IPS DF 6.9 (cell line): ENCODE data around the gene ERVV-1.
"Not testable (repeated sequence)": the region's sequence is repeated elsewhere in the genome, so short reads cannot be mapped to it uniquely, and the experiment has no call there.

Experiments used
- DNase-seq: peaks from one replicate; pipeline ENCODE4 v3.0.0-alpha.2; 2013; ENCODE audit warnings: low read depth, low spot score
- H3K27ac ChIP-seq: one replicate; pipeline ENCODE4 v1.5.1; 2013; ENCODE audit warnings: low read length, control low read depth
- H3K27me3 ChIP-seq: 2 replicates; pipeline ENCODE4 v1.6.1; 2013; ENCODE audit warnings: mild to moderate bottlenecking, low read length; ENCODE audit not compliant: control insufficient read depth, insufficient read depth
- H3K36me3 ChIP-seq: 2 replicates; pipeline ENCODE4 v1.6.1; 2013; ENCODE audit warnings: low read length; ENCODE audit not compliant: control insufficient read depth, insufficient read depth
- H3K4me1 ChIP-seq: 2 replicates; pipeline ENCODE4 v1.6.1; 2013; ENCODE audit warnings: low read length; ENCODE audit not compliant: control insufficient read depth, insufficient read depth
- H3K4me3 ChIP-seq: 2 replicates; pipeline ENCODE4 v1.5.1; 2013; ENCODE audit warnings: mild to moderate bottlenecking, low read length
- H3K9me3 ChIP-seq: 2 replicates; pipeline ENCODE4 v1.6.1; 2013; ENCODE audit warnings: low read length, inconsistent platforms; ENCODE audit not compliant: control insufficient read depth, insufficient read depth
- WGBS: extraction: QIAGEN DNeasy Blood & Tissue Kit; methylation state at CpG from one replicate; pipeline ENCODE4 v1.1.7; 2013; ENCODE audit warnings: mixed read lengths, missing lambda C conversion rate; ENCODE audit not compliant: insufficient read length, insufficient coverage; 5-methylcytosine and 5-hydroxymethylcytosine counted together

The ERVV-1 gene, protein sequence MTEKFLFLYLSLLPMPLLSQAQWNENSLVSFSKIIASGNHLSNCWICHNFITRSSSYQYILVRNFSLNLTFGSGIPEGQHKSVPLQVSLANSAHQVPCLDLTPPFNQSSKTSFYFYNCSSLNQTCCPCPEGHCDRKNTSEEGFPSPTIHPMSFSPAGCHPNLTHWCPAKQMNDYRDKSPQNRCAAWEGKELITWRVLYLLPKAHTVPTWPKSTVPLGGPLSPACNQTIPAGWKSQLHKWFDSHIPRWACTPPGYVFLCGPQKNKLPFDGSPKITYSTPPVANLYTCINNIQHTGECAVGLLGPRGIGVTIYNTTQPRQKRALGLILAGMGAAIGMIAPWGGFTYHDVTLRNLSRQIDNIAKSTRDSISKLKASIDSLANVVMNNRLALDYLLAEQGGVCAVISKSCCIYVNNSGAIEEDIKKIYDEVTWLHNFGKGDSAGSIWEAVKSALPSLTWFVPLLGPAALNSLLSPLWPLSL

DNA sequence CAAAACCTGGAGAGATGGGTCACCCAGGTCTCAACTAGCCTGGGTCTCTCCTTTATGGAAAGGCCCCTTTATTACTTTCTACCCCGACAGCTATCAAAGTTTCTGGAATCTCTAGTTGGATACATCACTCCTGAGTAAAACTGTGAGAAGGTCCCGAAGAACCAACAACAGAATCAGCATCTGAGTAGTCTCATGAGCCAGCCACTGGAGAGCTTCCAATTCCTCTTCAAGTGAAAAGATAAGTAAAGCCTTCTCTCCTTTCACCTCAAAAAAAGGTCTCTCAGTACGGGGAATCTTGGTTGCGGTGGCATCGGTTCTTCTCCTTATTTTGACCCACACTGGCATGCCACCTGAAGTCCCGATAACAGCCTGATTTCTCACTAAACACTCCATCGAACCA is at the start of gene ERVV-1:
Gene ERVV-1 (plus strand): TSS at position 301 of the 400 bp plus-strand sequence. CDS start 170 bp downstream, outside the sequence.
- Histone ChIP-seq H3K27ac (no peak within 1 kb of the TSS), H3K27me3 (no peaks in the 10 kb centered on the region), H3K9me3 (no peaks in the 10 kb centered on the region), H3K36me3 (no peaks in the 10 kb centered on the region), H3K4me3 (no peak within 1 kb of the TSS), H3K4me1 (peaks cover 2% of the 10 kb centered on the region; the same call in 1 of the 2 replicates)
- DNase-seq: no peak
- no CpG with 5 or more reads among the region's 7 CpGs for WGBS

DNA sequence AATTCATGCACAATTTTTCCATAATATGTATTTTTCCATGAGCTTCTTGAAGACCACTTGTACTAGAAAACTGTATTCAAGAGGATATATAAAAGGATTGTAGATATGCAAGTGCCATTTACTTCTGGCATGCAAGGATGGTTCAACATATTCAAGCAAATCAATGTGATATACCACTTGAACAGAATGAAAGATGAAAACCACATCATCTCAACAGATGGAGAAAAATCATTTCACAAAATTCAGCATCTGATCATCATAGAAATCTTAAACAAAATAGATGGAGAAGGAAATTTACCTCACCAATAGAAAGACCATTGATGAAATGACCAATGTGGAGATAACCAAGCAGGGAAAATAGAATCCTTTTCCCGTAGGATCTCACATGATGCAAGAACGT is 45.9 kb upstream of the ERVV-1 start:
- H3K36me3 ChIP-seq: no peaks in the 10 kb centered on the region
- no CpG with 5 or more reads among the region's 2 CpGs for WGBS
- no peak overlapping the region for H3K4me3 ChIP-seq

DNA sequence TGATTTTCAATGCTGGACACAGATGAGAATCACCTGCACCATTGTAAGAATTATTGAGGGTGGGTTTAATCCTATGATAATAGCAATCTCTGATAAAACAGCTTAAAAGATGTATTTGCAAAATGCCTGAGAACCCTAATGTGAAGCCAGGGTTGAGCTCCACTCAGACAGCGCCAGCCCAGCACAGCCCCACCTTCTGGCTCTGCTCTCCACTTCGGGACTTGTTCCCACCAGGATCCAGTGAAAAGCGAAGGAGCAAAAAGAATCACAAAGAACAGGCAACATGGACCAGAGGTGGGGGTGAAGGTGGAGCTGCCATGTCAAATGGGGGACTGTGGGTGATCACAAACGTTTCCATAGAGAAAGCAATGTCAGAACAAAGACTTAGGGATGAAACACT is 32.4 kb upstream of the ERVV-1 start:
- no peaks in the 10 kb centered on the region for H3K9me3 ChIP-seq
- H3K27ac ChIP-seq: no peak overlapping the region
- no peaks in the 10 kb centered on the region for H3K36me3 ChIP-seq
- no peaks in the 10 kb centered on the region for H3K4me1 ChIP-seq
- no peak for DNase-seq
- no peaks in the 10 kb centered on the region for H3K27me3 ChIP-seq
- no CpG with 5 or more reads among the region's 4 CpGs for WGBS
- no peak overlapping the region for H3K4me3 ChIP-seq

More for the DNA sequence above, 45.9 kb upstream of the ERVV-1 start:
- Histone ChIP-seq H3K27me3 (no peaks in the 10 kb centered on the region), H3K4me1 (no peaks in the 10 kb centered on the region), H3K9me3 (no peaks in the 10 kb centered on the region), H3K27ac (no peak overlapping the region)
- no peak for DNase-seq

DNA sequence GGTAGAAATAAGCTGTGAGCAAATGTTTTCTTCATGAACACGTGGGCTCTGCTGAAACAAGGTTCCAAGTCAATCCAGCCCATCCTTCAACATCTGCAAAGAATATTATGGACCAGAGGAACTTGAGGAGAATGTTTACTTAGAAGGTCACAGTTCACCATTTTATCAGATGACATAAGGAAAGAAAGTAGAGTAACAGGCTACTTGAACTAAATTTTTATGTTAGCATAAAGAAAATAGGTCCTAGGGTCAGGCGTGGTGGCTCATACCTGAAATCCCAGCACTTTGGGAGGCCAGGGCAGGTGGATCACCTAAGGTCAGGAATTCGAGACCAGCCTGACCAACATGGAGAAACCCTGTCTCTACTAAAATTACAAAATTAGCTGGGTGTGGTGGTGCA is 30.6 kb upstream of the ERVV-1 start:
- H3K9me3 ChIP-seq, H3K27me3 ChIP-seq, H3K4me3 ChIP-seq, H3K27ac ChIP-seq, H3K4me1 ChIP-seq, DNase-seq, H3K36me3 ChIP-seq: not testable (repeated sequence)
- WGBS: no CpG with 5 or more reads among the region's 3 CpGs

DNA sequence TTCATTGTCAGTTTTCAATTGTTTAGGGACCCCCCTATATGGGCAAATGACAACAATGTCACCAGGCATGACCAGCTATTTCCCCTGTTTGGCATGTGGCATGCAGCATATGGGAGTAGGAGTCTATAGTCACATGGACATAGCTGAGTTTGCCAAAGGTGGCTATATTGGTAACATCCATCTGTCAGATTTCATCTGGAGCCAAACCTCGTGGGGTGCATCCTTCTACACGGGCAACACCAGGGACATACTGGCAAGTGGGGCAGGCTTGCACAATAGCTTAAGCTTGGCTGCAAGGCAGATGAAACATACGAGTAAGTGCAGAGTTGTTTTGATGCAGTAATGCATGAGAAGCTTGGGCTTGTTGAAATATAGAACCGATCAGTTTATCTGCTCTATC is 26.5 kb upstream of the ERVV-1 start:
- H3K9me3 ChIP-seq: no peaks in the 10 kb centered on the region
- no peak for DNase-seq
- H3K4me3 ChIP-seq: no peak overlapping the region
- H3K4me1 ChIP-seq: no peaks in the 10 kb centered on the region
- H3K36me3 ChIP-seq: no peaks in the 10 kb centered on the region
- no CpG with 5 or more reads among the region's 4 CpGs for WGBS
- no peak overlapping the region for H3K27ac ChIP-seq
- peaks cover 4% of the 10 kb centered on the region; the same call in 1 of the 2 replicates for H3K27me3 ChIP-seq

DNA sequence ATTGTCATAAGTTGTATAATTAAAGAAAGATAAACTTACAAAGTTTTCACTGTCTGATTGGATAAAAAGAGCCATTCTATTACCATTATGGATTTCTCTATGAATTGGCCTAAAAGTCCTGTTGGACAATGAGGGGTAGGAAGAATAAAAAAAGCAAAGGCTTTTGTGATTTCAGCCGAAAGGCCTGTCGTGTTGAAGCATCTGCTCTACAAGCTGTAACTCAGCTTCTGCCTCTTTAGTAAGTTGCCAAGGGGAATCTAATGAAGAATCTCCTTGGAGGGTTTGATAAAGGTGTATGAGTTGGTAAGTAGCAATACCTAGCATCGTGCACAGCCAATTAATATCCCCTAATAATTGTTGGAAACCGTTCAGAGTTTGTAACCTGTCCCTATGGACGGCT is 25.2 kb upstream of the ERVV-1 start:
- no peaks in the 10 kb centered on the region for H3K36me3 ChIP-seq
- DNase-seq: no peak
- no peaks in the 10 kb centered on the region for H3K9me3 ChIP-seq
- H3K4me3 ChIP-seq: no peak overlapping the region
- H3K4me1 ChIP-seq: no peaks in the 10 kb centered on the region
- WGBS: no CpG with 5 or more reads among the region's 5 CpGs
- peaks cover 4% of the 10 kb centered on the region; the same call in 1 of the 2 replicates for H3K27me3 ChIP-seq
- H3K27ac ChIP-seq: no peak overlapping the region

DNA sequence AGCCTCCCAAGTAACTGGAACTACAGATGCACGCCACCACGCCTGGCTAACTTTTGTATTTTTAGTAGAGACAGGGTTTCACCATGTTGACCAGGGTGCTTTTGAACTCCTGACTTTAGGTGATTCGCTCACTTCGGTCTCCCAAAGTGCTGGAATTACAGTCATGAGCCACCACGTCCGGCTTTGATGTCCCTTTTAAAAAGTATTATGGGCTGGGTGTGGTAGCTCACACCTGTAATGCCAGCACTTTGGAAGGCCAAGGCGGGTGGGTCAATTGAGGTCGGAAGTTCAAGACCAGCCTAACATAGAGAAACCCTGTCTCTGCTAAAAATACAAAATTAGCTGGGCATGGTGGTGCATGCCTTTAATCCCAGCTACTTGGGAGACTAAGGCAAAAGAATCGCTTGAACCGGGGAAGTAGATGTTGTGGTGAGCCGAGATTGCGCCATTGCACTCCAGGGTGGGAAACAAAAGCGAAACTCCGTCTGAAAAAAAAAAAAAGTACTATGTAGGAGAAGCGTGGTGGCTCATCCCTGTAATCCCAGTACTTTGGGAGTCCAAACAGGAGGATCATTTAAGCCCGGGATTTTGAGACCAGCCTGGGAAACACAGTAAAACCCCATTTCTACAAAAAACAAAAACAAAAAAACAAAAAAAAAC is 22.8 kb upstream of the ERVV-1 start:
- Histone ChIP-seq H3K27me3 (peaks cover 4% of the 10 kb centered on the region; the same call in 1 of the 2 replicates), H3K36me3 (no peaks in the 10 kb centered on the region), H3K9me3 (no peaks in the 10 kb centered on the region), H3K4me3 (no peak overlapping the region), H3K4me1 (no peaks in the 10 kb centered on the region), H3K27ac (no peak overlapping the region)
- WGBS: no CpG with 5 or more reads among the region's 16 CpGs
- DNase-seq: no peak

DNA sequence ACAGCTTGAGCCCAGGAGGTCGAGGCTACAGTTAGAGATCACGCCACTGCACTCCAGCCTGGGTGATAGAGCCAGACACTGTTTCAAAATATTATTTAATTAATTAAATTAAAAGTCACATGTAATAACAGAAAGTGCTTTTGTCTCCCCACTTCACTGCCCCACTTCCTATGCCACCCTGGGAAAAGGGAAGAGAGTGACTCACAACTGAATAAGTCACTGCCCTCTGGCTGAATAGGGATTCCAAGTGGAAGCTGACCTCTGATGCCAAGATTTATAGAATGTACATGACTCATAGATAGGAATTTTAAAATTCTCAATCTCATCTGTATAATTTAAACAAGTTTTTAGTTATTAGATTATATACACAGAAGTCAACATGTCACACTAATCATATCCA is 22.2 kb upstream of the ERVV-1 start:
- WGBS: no CpG with 5 or more reads among the region's 2 CpGs
- no peak overlapping the region for H3K27ac ChIP-seq
- H3K36me3 ChIP-seq: no peaks in the 10 kb centered on the region
- H3K4me1 ChIP-seq: no peaks in the 10 kb centered on the region
- H3K4me3 ChIP-seq: no peak overlapping the region
- DNase-seq: no peak
- H3K27me3 ChIP-seq: peaks cover 4% of the 10 kb centered on the region; the same call in 1 of the 2 replicates
- H3K9me3 ChIP-seq: no peaks in the 10 kb centered on the region

DNA sequence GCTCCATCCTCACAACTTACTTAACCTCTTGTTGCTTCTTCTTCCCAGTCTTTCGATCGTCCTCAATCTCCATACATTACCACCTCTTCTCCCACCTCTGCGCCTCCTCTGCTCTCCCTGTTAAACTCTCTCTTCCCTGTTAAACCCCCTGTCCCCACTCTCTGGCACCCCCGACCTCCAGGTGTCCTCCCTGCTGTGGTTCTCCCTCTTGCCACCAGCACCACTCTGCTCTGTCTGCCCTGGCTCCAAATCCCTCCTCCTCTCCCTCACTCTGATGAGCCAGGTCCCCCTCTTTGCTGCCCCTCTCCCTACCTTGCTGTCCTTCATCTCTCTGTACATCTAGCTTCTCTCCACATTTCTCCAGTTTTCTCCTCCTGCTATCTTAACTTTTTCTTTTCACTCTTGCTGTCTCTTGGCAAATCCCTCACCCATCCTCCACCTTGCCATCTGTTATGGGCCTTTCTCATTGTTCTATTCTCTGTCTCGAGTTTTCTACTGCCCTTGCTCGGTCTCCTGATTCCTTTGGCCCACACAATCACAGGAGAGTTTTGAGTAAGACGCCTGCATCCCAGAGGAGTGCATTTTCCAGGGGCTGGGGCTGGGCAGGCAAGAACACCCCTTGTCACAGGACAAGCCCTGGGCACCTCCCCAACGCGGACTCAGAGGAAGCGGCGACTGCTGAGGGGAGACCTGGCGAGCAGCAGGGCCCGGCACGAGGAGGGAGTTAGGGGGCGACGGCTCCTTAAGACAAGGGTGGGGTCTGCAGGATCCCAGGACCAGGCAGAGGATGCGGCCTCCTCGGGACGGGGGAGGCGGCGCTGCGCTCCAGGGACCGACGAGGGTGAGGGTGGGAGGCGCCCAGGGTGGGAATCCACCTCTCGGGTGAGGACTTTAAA is 21.4 kb upstream of the ERVV-1 start:
- no peak for DNase-seq
- Histone ChIP-seq H3K36me3 (no peaks in the 10 kb centered on the region), H3K4me1 (no peaks in the 10 kb centered on the region), H3K27me3 (peaks cover 5% of the 10 kb centered on the region; the same call in 1 of the 2 replicates), H3K9me3 (no peaks in the 10 kb centered on the region), H3K27ac (no peak overlapping the region), H3K4me3 (peak overlapping the region; percentile 15; the same call in 1 of the 2 replicates)
- 100% methylated on average over 3 of the region's 26 CpGs for WGBS
